H7 (cell line): ENCODE measurements around the gene LDLRAD4. TPM values are rescaled to one million over a fixed set of nuclear protein-coding genes. Genes with fewer than 3 reads are reported as not detected.

ENCODE experiments used
- DNase-seq: peaks from one replicate; pipeline ENCODE4 v3.0.0; 2012
- H3K27me3 ChIP-seq: 2 replicates; pipeline ENCODE4 v1.6.0; 2011; ENCODE audit warnings: mild to moderate bottlenecking, low read length; ENCODE audit not compliant: control insufficient read depth, insufficient read depth
- H3K36me3 ChIP-seq: replicated peaks from 2 replicates; pipeline ENCODE4 v1.5.1; 2011; ENCODE audit warnings: low read length; ENCODE audit not compliant: control insufficient read depth, insufficient read depth
- H3K4me3 ChIP-seq: 2 replicates; pipeline ENCODE4 v1.5.1; 2011; ENCODE audit warnings: low read depth, mild to moderate bottlenecking, control low read depth, low read length, moderate library complexity; ENCODE audit not compliant: insufficient read depth
- total RNA-seq: library from RNA; depleted of rRNA; stranded (reverse); fragments of >200 nt; shearing (Covaris generic); gene quantifications from 2 replicates; pipeline ENCODE4 v1.2.3, GENCODE V29; 2014

Gene LDLRAD4
- total RNA-seq, 1 experiment from 2014 or later, result 21.0 TPM

DNA sequence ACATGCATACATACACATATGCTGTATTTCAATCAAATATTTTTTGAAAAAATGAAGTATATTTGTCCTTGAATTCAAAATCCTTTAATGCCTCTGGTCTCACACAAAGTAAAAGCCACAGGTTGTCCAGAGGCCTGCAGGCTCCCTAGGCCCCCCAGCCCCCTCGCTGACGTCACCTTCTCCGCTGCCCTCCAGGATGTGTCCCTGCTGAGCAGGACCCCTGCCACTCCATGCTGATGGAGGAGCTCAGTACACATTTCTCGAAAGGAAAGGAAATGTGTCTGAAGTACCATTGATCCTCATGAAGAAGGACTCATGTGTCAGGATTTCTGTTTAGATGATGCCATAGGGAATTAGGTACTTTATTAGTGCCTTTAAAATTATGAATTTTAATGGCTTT is 212.1 kb downstream of the LDLRAD4 start:
- Histone ChIP-seq H3K27me3 (no peaks in the 10 kb centered on the region), H3K36me3 (no peaks in the 10 kb centered on the region)

DNA sequence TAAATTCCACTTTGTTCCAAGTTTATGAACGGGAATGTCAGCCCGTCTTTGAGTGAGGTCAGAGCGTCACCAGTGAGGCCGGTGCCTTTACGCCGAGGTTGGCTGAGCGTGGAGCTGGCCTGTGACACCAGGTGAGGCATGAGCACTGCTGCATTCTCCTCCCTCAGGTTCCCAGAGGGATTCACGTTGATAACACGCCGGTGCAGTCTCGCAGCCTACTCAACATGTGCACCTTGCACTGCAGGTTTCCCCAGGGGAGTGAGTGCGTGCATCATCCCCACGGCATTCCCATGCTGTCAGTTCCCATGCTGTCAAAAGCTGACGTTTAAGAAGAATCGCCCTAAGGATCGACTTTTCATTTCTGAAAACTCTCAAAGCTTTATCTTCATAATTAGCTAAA is 213.3 kb downstream of the LDLRAD4 start:
- no peak overlapping the region for H3K4me3 ChIP-seq
- H3K36me3 ChIP-seq, result no peaks in the 10 kb centered on the region
- DNase-seq, result no peak

More for the DNA sequence above, 212.1 kb downstream of the LDLRAD4 start:
- no peak for DNase-seq
- H3K4me3 ChIP-seq, result no peak overlapping the region

DNA sequence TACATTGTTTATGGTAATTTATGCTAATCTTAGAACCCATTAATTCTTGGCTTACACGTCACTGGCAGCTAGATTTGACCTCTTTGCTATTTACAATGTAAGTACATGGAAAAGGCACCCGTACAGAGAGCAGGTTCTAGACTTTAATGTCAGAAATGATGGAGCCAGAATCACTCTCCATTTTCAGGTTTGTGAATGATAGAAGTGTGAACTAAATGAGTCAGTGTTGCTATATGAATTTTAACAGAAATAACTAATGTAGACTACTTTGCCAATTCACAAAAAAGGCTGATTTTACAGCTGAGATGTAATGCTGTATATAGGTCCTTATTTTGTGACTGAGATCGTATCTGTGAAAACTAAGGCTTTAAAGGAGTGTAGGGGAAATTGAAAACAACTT is 214.6 kb downstream of the LDLRAD4 start:
- no peaks in the 10 kb centered on the region for H3K27me3 ChIP-seq

More for the DNA sequence above, 213.3 kb downstream of the LDLRAD4 start:
- H3K27me3 ChIP-seq, result no peaks in the 10 kb centered on the region

DNA sequence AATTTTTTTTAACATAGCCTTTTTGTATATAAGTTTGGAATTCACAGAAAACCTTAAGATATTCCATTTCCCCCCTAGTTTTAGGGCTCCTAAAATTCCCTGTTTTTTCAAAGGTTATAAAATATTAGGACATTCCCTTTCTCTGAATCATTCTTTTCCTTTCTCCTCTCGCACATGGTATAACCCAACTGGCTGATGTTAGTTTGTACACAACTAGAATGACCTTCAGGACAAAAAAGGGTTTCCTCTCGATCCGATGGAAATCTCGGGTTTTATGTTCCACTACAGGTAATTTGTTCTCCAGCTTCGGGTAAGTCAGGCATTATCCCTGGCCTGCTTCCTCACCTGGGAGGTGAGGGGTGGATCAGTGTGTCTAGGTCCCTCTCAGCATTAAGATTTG is 215.1 kb downstream of the LDLRAD4 start:
- Histone ChIP-seq H3K4me3 (no peak overlapping the region), H3K36me3 (no peaks in the 10 kb centered on the region), H3K27me3 (no peaks in the 10 kb centered on the region)
- no peak for DNase-seq

More for the DNA sequence above, 214.6 kb downstream of the LDLRAD4 start:
- Histone ChIP-seq H3K4me3 (no peak overlapping the region), H3K36me3 (no peaks in the 10 kb centered on the region)
- no peak for DNase-seq

DNA sequence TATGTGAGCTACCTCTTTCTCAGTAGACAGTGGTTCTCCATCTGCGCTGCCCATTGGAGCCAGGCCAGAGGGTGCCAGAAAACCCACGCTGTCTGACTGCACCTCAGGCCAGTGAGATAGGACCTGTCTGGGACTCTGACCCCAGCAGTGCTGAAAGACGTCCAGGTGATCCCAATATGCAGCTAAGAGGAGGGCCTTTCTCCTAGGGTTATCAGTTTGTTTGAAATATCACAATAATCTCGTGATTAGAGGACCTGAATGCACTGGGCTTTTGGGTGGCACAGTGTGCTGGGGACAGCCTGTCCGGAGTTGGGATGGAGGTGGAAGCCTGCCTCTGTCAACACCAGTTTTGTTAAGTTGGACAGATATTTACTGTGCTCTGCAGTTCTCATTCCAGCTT is 216.3 kb downstream of the LDLRAD4 start:
- Histone ChIP-seq H3K36me3 (no peaks in the 10 kb centered on the region), H3K4me3 (no peak overlapping the region), H3K27me3 (no peaks in the 10 kb centered on the region)
- no peak for DNase-seq

DNA sequence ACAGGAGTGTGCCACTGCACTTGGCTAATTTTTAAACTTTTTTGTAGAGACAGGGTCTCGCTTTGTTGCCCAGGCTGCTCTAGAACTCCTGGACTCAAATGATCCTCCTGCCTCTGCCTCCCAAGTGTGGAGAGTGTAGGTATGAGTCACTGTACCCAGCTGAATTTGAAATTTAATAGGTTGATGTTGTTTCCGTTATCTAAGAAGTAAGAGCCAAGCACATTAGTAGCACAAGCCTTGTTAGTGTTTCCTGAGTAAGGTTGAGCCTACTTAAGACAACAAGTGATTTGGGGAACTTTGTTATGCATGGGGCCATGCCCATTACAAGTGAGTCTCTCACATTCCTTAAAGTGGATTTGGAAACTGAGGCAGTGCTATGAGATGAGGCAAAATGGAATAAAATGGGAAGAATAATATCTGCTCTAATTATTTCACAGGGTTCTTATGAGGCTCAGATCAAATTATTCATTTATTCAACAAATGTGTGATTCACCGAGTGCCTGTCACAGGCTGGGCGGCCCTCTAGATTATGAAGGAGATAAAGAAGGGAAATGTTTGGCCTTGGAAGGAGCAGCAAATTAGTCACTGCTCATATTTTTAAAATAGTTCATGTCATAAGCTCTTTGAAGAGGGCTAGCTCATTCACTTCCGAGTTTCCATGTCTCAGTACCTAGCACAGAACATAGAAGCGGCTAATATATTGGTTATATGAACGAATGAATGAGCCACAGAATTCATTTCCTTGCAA is 217.2 kb downstream of the LDLRAD4 start:
- Histone ChIP-seq H3K36me3 (no peaks in the 10 kb centered on the region), H3K27me3 (no peaks in the 10 kb centered on the region), H3K4me3 (no peak overlapping the region)
- no peak for DNase-seq

DNA sequence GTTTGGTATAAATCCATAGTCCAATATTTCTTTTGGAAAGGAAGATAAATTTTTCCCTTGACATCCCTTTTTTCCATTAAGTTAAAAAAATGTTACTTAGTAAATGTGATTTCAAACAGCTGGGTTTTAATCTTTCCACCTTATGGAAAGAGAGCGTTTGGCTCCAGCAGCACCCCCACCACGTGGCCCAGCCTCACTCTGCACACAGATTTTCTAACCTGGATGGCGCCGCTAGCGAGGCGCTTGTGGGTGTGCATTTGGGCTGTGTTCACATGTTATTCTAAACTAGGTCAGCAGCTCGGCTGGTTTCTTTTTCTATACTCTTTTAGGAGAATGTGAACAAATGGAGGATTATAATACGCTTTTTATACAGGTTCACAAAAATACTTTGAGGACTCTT is 218.0 kb downstream of the LDLRAD4 start:
- H3K4me3 ChIP-seq, result no peak overlapping the region
- DNase-seq, result no peak
- H3K27me3 ChIP-seq, result no peaks in the 10 kb centered on the region
- H3K36me3 ChIP-seq, result no peaks in the 10 kb centered on the region

DNA sequence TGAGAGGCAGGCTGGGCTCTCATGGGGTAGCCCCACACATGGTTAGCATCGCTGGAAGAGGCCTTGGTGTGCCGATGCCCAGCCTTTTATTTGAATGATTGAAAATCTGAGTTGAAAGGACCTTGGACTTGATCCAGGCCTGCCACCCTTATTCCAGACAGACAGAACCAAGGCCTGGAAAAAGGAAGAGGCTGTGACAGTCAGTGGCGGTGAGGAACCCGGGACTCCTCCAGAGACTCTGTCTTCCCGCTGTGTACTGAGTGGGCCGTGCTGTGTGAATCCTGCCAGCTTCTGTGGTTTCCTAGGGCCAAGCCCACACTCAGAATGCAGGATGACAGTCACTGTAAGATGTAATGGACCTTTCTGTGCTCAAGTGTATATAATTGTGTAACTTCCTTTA is 218.5 kb downstream of the LDLRAD4 start:
- Histone ChIP-seq H3K36me3 (no peaks in the 10 kb centered on the region), H3K27me3 (no peaks in the 10 kb centered on the region), H3K4me3 (no peak overlapping the region)
- DNase-seq, result no peak

DNA sequence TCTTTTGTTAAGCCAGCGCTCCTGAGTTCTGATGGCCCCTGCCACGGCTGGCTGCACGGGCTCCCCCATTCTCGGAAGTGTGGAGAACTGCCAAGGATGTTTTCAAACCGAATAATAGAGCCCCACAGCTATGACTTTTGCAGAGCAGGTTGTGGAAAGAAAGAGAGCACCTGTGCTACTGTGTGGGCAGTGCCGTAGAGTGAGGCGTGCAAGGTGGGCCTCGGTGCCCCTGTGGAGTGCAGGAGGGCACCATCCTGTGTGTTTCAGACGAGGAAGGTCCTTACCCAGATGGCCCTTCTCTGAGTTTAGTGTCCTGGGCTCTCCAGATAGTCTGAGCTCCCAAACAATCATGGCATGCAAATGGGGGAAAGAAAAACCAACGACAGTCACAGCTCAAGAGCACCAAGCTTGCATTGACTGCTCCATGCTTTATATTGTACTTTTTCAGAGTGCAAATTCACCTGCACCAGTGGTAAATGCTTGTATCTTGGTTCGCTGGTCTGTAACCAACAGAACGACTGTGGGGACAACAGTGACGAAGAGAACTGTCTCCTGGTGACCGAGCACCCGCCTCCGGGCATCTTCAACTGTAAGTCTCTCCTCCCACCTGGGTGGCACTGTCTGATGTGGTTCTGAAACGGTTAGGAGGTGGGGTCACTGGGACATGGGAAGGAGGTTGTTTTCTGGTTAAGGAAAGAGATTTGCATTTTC is 219.4 kb downstream of the LDLRAD4 start:
- Histone ChIP-seq H3K36me3 (no peaks in the 10 kb centered on the region), H3K27me3 (no peaks in the 10 kb centered on the region), H3K4me3 (no peak overlapping the region)
- no peak for DNase-seq

DNA sequence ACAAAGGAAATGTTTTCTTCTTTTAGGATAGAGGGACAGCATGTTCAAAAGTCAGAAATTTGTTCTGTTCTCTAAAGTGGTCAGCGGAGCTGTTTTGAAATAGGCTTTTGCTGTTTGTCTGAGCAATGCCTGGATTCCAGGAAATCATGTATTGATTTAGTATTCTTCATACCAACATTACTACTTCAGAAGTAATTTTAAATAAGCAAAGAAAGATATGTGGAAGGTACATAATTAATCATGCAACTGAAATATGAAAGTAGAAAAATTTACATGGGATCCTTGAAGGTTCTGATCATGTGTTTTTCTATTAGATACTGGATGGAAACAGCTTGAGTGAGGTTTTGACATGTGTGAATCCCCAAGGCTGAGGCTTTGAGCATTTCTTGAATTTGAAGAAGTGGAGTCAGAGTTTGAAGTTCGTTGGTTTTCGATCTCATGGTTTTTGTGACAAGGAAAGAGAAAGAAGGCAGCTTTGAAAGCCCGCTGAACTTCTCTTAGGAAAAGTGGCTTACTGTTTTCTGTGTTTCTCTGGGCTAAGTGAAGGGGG is 220.0 kb downstream of the LDLRAD4 start:
- Histone ChIP-seq H3K36me3 (no peaks in the 10 kb centered on the region), H3K27me3 (no peaks in the 10 kb centered on the region), H3K4me3 (no peak overlapping the region)
- no peak for DNase-seq

DNA sequence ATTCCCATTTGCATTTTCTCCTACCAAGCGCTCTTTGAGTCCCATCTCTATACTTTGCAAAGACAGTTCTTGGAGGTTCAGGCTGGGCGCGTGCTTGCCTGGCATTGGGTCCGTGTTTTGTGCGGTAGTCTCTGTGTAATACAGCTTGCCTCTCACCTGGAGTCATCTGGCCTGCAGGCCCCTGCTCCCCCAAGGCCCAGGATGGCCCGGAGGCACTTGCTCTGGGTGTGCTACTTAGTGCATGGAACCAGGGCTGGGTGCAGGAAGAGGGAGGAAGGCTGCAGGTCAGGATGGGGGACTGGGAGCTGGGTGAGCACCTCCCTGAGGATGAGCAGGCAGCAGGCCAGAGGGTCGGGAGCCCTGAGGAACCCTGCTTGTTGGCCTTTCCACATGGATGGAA is 220.9 kb downstream of the LDLRAD4 start:
- no peaks in the 10 kb centered on the region for H3K27me3 ChIP-seq
- no peaks in the 10 kb centered on the region for H3K36me3 ChIP-seq
- no peak for DNase-seq
- H3K4me3 ChIP-seq, result no peak overlapping the region

DNA sequence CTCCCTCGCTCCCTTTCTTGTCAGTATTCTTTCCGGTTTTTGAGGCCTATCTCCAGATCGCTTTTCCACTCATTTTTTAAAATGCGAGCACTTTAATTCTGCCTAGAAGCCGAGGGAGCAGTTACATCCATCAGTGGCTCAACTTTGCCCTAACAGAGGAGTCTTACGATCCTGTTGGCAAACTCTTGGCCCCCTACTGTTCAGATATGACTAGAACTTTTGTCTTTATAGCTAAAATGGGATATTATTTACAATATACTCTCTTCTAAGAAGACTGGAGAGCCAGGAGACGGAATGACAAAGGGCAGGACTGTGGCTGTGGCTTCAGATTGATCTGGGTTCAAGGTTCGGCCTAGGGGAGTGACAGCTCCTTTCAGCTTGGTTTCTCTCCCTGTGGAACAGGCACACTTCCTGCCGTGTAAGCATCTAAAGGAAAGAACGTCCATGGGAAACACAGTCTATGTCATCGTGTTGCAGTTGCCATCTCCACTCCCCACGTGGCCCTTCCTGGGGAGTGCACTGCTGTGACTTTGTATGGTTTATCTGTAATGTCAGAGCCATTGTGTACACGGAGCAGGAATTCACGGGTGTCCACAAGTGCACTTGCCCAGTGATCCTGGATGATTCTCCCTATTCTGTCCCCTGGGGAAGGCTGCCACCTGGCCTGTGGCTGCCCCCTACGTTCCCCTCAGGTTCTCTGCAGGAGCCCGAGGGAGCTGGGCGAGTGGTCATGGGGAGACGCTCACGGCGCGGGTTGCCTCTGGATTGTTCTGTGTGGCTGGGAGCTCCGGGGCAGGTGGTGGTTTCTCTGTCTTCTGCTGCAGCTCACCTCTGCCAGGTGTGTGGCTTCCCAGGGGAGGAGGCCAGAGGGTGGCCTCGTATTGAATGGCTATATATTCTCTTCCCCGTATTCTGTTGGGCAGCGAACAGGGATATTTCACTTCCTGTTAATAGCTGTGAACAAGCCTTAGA is 222.0 kb downstream of the LDLRAD4 start:
- Histone ChIP-seq H3K4me3 (no peak overlapping the region), H3K27me3 (no peaks in the 10 kb centered on the region), H3K36me3 (no peaks in the 10 kb centered on the region)
- no peak for DNase-seq

DNA sequence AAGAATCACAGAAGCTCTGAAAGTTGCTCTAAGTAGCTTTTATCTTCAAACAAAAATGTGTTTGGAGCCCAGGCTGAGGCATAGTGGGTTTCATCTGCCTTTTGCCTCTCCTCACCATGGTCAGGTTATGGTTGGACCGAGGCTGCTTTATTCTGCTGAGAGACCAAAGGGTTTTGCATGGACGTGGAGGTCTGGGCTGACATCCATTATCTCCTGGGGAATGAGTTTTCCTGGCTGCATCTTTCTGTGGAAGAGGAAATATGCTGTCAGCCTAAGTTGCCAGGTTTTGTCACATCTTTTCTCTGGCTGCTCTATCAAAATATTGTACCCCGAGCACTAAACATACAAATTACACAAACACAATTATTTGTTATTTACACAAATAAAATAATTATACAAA is 223.2 kb downstream of the LDLRAD4 start:
- no peaks in the 10 kb centered on the region for H3K36me3 ChIP-seq
- no peak for DNase-seq
- H3K27me3 ChIP-seq, result no peaks in the 10 kb centered on the region
- H3K4me3 ChIP-seq, result no peak overlapping the region

DNA sequence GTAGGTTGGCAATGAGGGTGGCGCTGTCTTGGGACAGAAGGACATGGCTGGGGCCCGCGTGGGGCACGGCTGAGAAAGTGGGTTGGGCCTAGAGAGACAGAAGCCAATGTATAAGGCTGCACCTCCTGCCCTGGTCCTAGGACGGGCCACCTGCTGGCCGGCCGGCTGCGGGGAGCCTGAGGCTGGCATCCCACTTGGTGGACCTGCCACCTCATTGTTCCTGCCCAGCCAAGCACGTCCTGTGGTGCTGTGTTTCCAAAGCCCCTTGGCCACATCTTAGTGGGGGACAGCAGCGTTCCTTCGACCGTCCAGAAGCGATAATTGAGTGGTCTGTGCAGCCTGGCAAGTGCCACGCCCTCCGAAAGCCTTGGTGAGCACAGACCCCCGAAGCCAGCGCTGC is 223.9 kb downstream of the LDLRAD4 start:
- Histone ChIP-seq H3K4me3 (no peak overlapping the region), H3K36me3 (no peaks in the 10 kb centered on the region), H3K27me3 (no peaks in the 10 kb centered on the region)
- DNase-seq, result no peak
